IPS-18a (cell line): Measurements from ENCODE around the gene CTSL.
"Not testable (repeated sequence)": the region's sequence is repeated elsewhere in the genome, so short reads cannot be mapped to it uniquely, and the experiment has no call there.

ENCODE experiments used
- H3K27ac ChIP-seq: one replicate; pipeline ENCODE4 v1.5.1; 2013; ENCODE audit warnings: low read length
- H3K27me3 ChIP-seq: one replicate; pipeline ENCODE4 v1.6.1; 2013; ENCODE audit warnings: mild to moderate bottlenecking, low read length; ENCODE audit not compliant: control insufficient read depth, insufficient read depth
- H3K36me3 ChIP-seq: one replicate; pipeline ENCODE4 v1.6.1; 2013; ENCODE audit warnings: low read depth, low read length; ENCODE audit not compliant: control insufficient read depth
- H3K4me1 ChIP-seq: one replicate; pipeline ENCODE4 v1.6.1; 2013; ENCODE audit warnings: low read depth, low read length; ENCODE audit not compliant: control insufficient read depth
- H3K4me3 ChIP-seq: one replicate; pipeline ENCODE4 v1.5.1; 2013; ENCODE audit warnings: low read length
- H3K9ac ChIP-seq: one replicate; pipeline ENCODE4 v1.6.1; 2013; ENCODE audit warnings: mild to moderate bottlenecking, low read length, moderate library complexity
- H3K9me3 ChIP-seq: one replicate; pipeline ENCODE4 v1.6.1; 2013; ENCODE audit warnings: low read depth, low read length; ENCODE audit not compliant: control insufficient read depth

Gene CTSL

DNA sequence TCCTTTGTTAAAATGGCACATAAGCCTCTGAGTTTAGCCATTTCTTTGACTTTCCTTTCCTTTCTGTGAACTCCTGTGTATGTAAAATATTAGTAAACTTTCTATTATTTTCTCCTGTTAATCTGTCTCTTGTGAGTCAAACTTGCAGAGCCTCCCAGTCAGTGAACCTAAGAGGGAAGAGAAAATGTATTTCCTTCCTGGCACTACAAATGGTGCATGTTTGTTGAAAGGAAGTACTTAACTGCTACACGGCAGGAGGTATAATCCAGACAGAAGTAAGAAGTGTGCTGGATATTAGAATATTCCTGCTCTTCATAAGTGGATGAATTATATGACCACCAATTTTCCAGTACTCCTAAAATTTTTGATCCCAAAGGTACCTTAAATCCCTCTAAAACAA, 23.0 kb downstream of the CTSL start:
- Histone ChIP-seq H3K4me1 (peaks cover 14% of the 10 kb centered on the region), H3K36me3 (no peaks in the 10 kb centered on the region), H3K9me3 (no peaks in the 10 kb centered on the region), H3K4me3 (no peak overlapping the region), H3K27me3 (no peaks in the 10 kb centered on the region), H3K9ac (no peak overlapping the region), H3K27ac (no peak overlapping the region)

DNA sequence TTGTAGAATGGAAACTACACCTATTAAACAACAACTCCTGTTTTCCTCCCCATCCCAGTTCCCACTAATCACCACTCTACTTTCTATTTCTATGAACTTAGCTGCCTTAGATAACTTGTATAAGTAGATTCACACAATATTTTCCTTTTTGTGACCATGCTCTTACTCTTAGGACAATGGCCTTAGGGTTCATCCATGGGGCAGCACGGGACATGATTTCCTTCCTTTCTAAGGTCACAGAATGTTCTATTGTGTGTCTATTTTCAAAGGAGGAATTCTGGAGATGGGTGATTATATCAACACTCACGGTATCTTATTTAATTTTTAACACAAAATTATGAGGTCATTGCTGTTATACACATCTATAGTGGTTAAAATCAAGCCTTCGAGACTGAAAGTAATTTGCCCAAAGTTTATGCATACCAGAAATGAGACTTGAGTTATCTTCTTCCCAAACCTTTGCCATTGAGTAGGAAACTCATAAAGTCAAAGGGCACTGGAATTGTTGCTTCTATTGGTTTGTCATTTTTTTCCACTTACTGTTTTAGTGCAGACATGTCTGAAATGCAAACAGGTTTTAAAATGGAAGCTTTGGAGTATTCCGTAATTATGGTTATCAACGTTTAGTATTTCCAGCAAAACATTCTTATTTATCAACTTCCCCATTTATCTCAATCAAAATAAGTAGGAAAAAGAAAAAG, 23.6 kb downstream of the CTSL start:
- Histone ChIP-seq H3K36me3 (no peaks in the 10 kb centered on the region), H3K27ac (no peak overlapping the region), H3K4me1 (peaks cover 14% of the 10 kb centered on the region), H3K27me3 (no peaks in the 10 kb centered on the region), H3K4me3 (no peak overlapping the region), H3K9ac (no peak overlapping the region), H3K9me3 (no peaks in the 10 kb centered on the region)

- no peaks in the 10 kb centered on the region for H3K36me3 ChIP-seq
Measured at GRCh38 chr9:87750726-87751125, 24.8 kb downstream of the CTSL start.

DNA sequence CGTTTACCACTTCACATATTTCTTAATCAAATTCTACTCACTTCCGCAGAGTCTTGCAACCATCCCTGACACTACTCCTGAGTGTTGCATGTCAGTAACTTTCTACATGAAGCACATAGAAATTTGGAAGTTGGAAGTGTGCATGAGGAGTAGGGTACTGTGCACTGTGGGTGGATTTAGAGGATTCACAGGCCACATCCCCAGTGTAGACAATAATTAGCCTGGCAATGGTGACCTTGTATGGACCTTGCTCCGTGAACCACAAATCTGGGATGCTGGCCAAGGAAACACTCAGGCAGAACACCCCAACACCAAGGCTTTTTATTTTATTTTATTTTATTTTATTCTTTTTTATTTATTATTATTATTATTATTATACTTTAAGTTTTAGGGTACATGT, 25.5 kb downstream of the CTSL start:
- H3K9me3 ChIP-seq: no peaks in the 10 kb centered on the region
- no peak overlapping the region for H3K4me3 ChIP-seq
- H3K9ac ChIP-seq: no peak overlapping the region
- no peaks in the 10 kb centered on the region for H3K36me3 ChIP-seq
- no peaks in the 10 kb centered on the region for H3K27me3 ChIP-seq
- H3K4me1 ChIP-seq: peaks cover 14% of the 10 kb centered on the region
- H3K27ac ChIP-seq: no peak overlapping the region

More at GRCh38 chr9:87750726-87751125, 24.8 kb downstream of the CTSL start:
- Histone ChIP-seq H3K4me3 (no peak overlapping the region), H3K27ac (no peak overlapping the region), H3K4me1 (peaks cover 14% of the 10 kb centered on the region), H3K9me3 (no peaks in the 10 kb centered on the region), H3K9ac (no peak overlapping the region), H3K27me3 (no peaks in the 10 kb centered on the region)

DNA sequence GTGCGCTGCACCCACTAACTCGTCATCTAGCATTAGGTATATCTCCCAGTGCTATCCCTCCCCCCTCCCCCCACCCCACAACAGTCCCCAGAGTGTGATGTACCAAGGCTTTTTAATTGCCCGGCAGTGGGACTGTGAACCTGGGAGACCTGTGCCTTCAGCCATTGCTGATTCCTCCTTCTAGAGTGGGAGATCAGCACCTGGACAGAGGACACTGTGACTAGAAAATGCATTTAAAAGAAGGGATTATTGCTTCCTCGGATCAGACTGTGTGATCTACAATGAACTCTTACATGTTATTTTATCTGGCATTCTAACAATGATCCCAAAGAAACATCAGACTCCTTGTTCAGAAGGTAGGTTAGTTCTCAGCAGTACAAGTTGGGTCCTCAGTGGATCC, 25.9 kb downstream of the CTSL start:
- no peak overlapping the region for H3K9ac ChIP-seq
- no peaks in the 10 kb centered on the region for H3K27me3 ChIP-seq
- H3K36me3 ChIP-seq: no peaks in the 10 kb centered on the region
- no peak overlapping the region for H3K4me3 ChIP-seq
- H3K27ac ChIP-seq: no peak overlapping the region
- H3K9me3 ChIP-seq: no peaks in the 10 kb centered on the region
- H3K4me1 ChIP-seq: peaks cover 14% of the 10 kb centered on the region

DNA sequence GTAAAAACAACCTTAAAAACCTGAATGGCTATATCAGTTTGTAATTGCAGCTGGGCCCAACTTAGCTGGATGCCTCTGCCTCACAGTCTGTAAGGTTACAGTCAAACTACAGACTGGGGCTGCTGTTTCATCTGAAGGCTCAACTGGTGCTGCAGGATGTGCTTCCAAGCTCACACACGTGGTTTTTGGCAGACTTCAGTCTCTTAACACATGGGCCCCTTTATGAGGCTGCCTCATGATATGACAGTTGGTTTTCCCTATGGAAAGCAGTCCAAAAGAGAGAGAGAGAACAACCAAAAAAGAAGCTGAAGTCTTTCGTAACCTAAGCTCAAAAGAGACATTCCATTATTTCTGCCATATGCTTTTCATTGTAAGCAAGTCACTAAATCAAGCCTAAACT, 27.4 kb downstream of the CTSL start:
- H3K27me3 ChIP-seq: no peaks in the 10 kb centered on the region
- H3K36me3 ChIP-seq: no peaks in the 10 kb centered on the region
- no peaks in the 10 kb centered on the region for H3K9me3 ChIP-seq
- H3K9ac ChIP-seq: no peak overlapping the region
- H3K27ac ChIP-seq: no peak overlapping the region
- H3K4me3 ChIP-seq: no peak overlapping the region
- peaks cover 3% of the 10 kb centered on the region for H3K4me1 ChIP-seq

DNA sequence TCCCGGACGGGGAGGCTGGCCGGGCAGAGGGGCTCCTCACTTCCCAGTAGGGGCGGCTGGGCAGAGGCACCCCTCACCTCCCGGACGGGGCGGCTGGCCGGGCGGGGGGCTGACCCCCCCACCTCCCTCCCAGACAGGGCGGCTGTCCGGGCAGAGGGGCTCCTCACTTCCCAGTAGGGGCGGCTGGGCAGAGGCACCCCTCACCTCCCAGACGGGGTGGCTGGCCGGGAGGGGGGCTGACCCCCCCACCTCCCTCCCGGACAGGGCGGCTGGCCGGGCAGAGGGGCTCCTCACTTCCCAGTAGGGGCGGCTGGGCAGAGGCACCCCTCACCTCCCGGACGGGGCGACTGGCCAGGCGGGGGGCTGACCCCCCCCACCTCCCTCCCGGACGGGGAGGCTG, 32.4 kb downstream of the CTSL start:
- not testable (repeated sequence) for H3K27ac ChIP-seq, H3K4me3 ChIP-seq, H3K4me1 ChIP-seq, H3K36me3 ChIP-seq, H3K27me3 ChIP-seq, H3K9me3 ChIP-seq, H3K9ac ChIP-seq

- H3K27ac ChIP-seq, H3K27me3 ChIP-seq, H3K4me3 ChIP-seq, H3K9ac ChIP-seq, H3K36me3 ChIP-seq, H3K9me3 ChIP-seq: not testable (repeated sequence)
- peaks cover 12% of the 10 kb centered on the region for H3K4me1 ChIP-seq
Measured at GRCh38 chr9:87759980-87760379, 34.1 kb downstream of the CTSL start.

DNA sequence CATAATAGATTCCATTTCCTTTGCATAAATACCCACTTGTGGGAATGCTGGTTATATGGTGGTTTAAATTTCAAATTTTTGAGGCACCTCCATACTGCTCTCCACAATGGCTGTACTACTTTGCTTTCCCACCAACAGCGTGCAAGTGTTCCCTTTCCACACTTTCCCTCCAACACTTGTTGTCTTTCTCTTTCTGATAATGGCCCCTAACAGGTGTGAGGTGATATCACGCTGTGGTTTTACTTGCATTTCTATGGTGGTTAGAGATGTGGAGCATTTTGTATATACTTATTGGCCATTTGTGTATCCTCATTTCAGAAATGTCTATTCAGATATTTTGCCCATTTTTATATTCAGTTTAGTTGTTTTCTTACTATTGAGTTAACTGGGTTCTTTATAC, 34.6 kb downstream of the CTSL start:
- Histone ChIP-seq H3K9me3 (no peaks in the 10 kb centered on the region), H3K27me3 (no peaks in the 10 kb centered on the region), H3K27ac (no peak overlapping the region), H3K4me3 (no peak overlapping the region), H3K36me3 (no peaks in the 10 kb centered on the region), H3K9ac (no peak overlapping the region), H3K4me1 (peaks cover 16% of the 10 kb centered on the region)

GRCh38 chr9:87763286-87763685, 37.4 kb downstream of the CTSL start:
- Histone ChIP-seq H3K36me3 (no peaks in the 10 kb centered on the region), H3K27ac (no peak overlapping the region), H3K4me3 (no peak overlapping the region), H3K9me3 (no peaks in the 10 kb centered on the region), H3K27me3 (no peaks in the 10 kb centered on the region), H3K9ac (no peak overlapping the region), H3K4me1 (peaks cover 21% of the 10 kb centered on the region)

- H3K36me3 ChIP-seq: no peaks in the 10 kb centered on the region
- no peak overlapping the region for H3K27ac ChIP-seq
- no peak overlapping the region for H3K9ac ChIP-seq
- H3K4me3 ChIP-seq: no peak overlapping the region
- H3K4me1 ChIP-seq: peaks cover 23% of the 10 kb centered on the region
- H3K27me3 ChIP-seq: no peaks in the 10 kb centered on the region
- no peaks in the 10 kb centered on the region for H3K9me3 ChIP-seq
Measured at GRCh38 chr9:87765521-87765920, 39.6 kb downstream of the CTSL start.

- H3K4me3 ChIP-seq: no peak overlapping the region
- no peak overlapping the region for H3K27ac ChIP-seq
- H3K4me1 ChIP-seq: peaks cover 29% of the 10 kb centered on the region
- H3K27me3 ChIP-seq: no peaks in the 10 kb centered on the region
- no peaks in the 10 kb centered on the region for H3K9me3 ChIP-seq
- no peak overlapping the region for H3K9ac ChIP-seq
- H3K36me3 ChIP-seq: no peaks in the 10 kb centered on the region
Measured at GRCh38 chr9:87766697-87767096, 40.8 kb downstream of the CTSL start.
